ENCODE results near the gene AMER3.

Gene AMER3

GRCh38 chr2:130796290-130796689 is 41.0 kb downstream of the AMER3 start:
- Histone ChIP-seq H3K4me2 (ENCODE audit: low read depth, low read length) (no peak overlapping the region), H3K9me2 (replicated peaks; ENCODE audit: insufficient read depth, low read length) (no peaks in the 10 kb centered on the region), H3K79me2 (ENCODE audit: low read length) (no peaks in the 10 kb centered on the region), H3K4me1 (ENCODE audit: low read length) (no peaks in the 10 kb centered on the region), H3K36me3 (replicated peaks; ENCODE audit: insufficient read depth, low read length) (no peaks in the 10 kb centered on the region), H3K27me3 (replicated peaks; ENCODE audit: insufficient read depth, low read length) (no peaks in the 10 kb centered on the region), H3K27ac (ENCODE audit: low read length) (no peak overlapping the region), H3K9ac (ENCODE audit: low read length) (no peak overlapping the region), H3K9me3 (replicated peaks; ENCODE audit: insufficient read depth, low read length) (no peaks in the 10 kb centered on the region), H3K4me3 (ENCODE audit: low read length) (no peak overlapping the region), H3F3A (ENCODE audit: insufficient read depth, low read length) (no peaks in the 10 kb centered on the region), H4K20me1 (ENCODE audit: insufficient read depth, low read length) (no peaks in the 10 kb centered on the region), H2AFZ (ENCODE audit: low read length) (no peak overlapping the region)
- no peak for DNase-seq
- TF ChIP-seq EZH2phosphoT487 (IDR thresholded peaks at IDR 0.05; ENCODE audit: low read length) (no peak), CTCF (IDR thresholded peaks at IDR 0.05; ENCODE audit: low read length) (no peak), EZH2 (optimal IDR thresholded peaks at IDR 0.05; ENCODE audit: low read depth, low read length) (no peak)

- no peaks in the 10 kb centered on the region for H3K9me3 ChIP-seq (replicated peaks; ENCODE audit: insufficient read depth, low read length)
- H3K9me2 ChIP-seq (replicated peaks; ENCODE audit: insufficient read depth, low read length) = no peaks in the 10 kb centered on the region
- TF ChIP-seq CTCF (IDR thresholded peaks at IDR 0.05; ENCODE audit: low read length) (peak; percentile 78), EZH2phosphoT487 (IDR thresholded peaks at IDR 0.05; ENCODE audit: low read length) (no peak)
- H3K4me2 ChIP-seq (ENCODE audit: low read depth, low read length) = peak overlapping the region; percentile 76
- H3F3A ChIP-seq (ENCODE audit: insufficient read depth, low read length) = no peaks in the 10 kb centered on the region
- no peaks in the 10 kb centered on the region for H3K36me3 ChIP-seq (replicated peaks; ENCODE audit: insufficient read depth, low read length)
- H3K79me2 ChIP-seq (ENCODE audit: low read length) = no peaks in the 10 kb centered on the region
- peak overlapping the region; percentile 86 for H3K9ac ChIP-seq (ENCODE audit: low read length)
- H4K20me1 ChIP-seq (ENCODE audit: insufficient read depth, low read length) = no peaks in the 10 kb centered on the region
- H3K27me3 ChIP-seq (replicated peaks; ENCODE audit: insufficient read depth, low read length) = no peaks in the 10 kb centered on the region
- DNase-seq = peak; percentile 91
- H3K27ac ChIP-seq (ENCODE audit: low read length) = peak overlapping the region; percentile 62; the same call in 1 of the 2 replicates
- H3K4me3 ChIP-seq (ENCODE audit: low read length) = peak overlapping the region; percentile 92
- H3K4me1 ChIP-seq (ENCODE audit: low read length) = no peaks in the 10 kb centered on the region
- peak overlapping the region; percentile 99 for H2AFZ ChIP-seq (ENCODE audit: low read length)
Measured at GRCh38 chr2:130797493-130798435, 42.4 kb downstream of the AMER3 start.

GRCh38 chr2:130798472-130799218 is 43.3 kb downstream of the AMER3 start:
- Histone ChIP-seq H3K4me2 (ENCODE audit: low read depth, low read length) (peak overlapping the region; percentile 76), H2AFZ (ENCODE audit: low read length) (peak overlapping the region; percentile 99), H3K4me3 (ENCODE audit: low read length) (peak overlapping the region; percentile 92), H3K9me2 (replicated peaks; ENCODE audit: insufficient read depth, low read length) (no peaks in the 10 kb centered on the region), H3K9me3 (replicated peaks; ENCODE audit: insufficient read depth, low read length) (no peaks in the 10 kb centered on the region), H4K20me1 (ENCODE audit: insufficient read depth, low read length) (no peaks in the 10 kb centered on the region), H3K36me3 (replicated peaks; ENCODE audit: insufficient read depth, low read length) (no peaks in the 10 kb centered on the region), H3K27ac (ENCODE audit: low read length) (no peak overlapping the region), H3K4me1 (ENCODE audit: low read length) (no peaks in the 10 kb centered on the region), H3K9ac (ENCODE audit: low read length) (peak overlapping the region; percentile 86; the same call in 1 of the 2 replicates), H3F3A (ENCODE audit: insufficient read depth, low read length) (no peaks in the 10 kb centered on the region), H3K79me2 (ENCODE audit: low read length) (no peaks in the 10 kb centered on the region), H3K27me3 (replicated peaks; ENCODE audit: insufficient read depth, low read length) (no peaks in the 10 kb centered on the region)
- TF ChIP-seq EZH2 (optimal IDR thresholded peaks at IDR 0.05; ENCODE audit: low read depth, low read length) (no peak), EZH2phosphoT487 (IDR thresholded peaks at IDR 0.05; ENCODE audit: low read length) (no peak), CTCF (IDR thresholded peaks at IDR 0.05; ENCODE audit: low read length) (no peak)
- no peak for DNase-seq
